Measurements from ENCODE around the gene C14orf180.
"Not testable (repeated sequence)": the region's sequence is repeated elsewhere in the genome, so short reads cannot be mapped to it uniquely, and the experiment has no call there.

C14orf180 gene

DNA sequence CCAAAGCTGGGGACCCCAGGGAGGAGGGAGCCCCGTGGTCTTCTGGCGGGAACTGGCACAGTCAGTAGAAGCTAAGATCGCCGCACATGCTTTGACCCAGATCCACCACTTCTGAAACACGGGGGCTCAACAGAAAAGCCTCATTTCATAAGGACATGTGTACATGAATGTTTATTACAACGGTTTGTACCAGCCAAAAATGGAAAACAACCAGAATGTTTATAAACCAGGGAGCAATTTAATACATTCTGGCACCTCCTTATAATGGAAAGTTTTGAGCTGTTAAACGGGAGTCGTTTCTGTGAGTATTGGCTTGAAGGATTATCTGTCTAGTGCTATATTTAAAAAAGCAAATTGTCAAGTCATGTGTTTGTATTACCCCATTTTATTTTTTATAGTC is 32.3 kb downstream of the C14orf180 start:
- DNase-seq (ENCODE audit: low read depth, low spot score): no peak

DNA sequence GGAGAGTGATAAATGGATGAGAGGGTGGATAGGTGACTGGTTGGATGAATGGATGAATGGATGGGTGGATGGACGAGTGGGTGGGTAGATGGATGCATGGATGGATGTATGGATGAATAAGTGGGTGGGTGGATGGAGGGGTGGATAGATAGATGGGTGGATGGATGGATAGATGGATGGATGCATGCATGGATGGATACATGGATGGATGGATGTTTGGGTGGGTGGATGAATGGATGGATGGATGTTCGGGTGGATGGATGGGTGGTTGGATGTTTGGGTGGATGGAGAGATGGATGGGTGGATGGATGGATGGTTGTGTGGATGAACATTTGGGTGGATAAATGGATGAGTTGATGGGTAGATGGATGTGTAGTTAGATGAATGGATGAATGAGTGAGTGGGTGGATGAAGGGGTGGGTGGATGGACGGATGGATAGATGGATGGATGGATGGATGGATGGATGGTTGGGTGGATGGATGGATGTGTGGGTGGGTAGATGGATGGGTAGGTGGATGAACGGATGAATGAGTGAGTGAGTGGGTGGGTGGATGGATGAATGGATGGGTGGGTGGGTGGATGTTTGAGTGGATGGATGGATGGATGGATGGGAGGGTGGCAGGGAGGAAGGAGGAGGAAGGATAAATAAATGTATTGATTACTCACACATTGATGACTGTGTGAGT is 34.7 kb downstream of the C14orf180 start:
- DNase-seq (ENCODE audit: low read depth, low spot score): no peak

DNA sequence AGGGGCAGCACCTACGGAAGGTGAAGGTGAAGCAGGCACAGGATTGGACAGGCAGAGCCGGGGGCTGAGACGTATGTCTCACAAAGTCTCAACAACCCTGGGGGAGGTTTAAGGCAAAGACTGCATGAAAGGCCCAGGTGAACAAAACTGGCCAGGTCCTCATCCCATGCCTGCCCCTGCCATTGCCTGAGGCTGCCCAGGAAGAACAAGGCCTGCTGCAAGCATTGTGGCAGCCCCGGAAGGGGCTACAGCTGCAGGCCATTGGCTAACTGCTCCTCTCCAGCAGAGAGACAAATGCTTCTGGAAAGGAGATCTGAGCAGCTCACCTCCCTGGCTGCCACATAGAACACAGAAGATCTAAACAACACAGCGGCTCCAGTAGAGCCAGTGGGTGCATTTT is 45.4 kb downstream of the C14orf180 start:
- no peak for DNase-seq (ENCODE audit: low read depth, low spot score)

DNA sequence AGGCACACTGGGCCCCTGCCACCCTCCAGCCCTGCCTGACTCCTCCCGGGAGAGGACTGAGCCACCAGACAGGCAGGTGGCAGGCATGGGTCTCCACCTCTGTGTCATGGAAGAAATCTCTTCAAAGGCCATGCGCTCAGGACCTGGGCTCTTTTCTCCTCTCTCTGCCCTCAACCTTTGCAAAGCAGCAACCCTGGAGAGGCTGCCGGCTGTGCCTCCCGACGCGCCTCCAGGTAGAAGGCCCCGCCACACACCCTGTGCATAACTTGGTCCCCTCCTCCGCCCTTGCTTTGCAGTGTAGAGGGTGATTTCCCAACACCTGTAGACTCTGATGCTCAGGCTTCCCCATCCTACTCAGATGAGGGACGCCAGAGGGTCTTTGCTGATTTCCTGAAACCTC is 53.2 kb downstream of the C14orf180 start:
- DNase-seq (ENCODE audit: low read depth, low spot score): no peak

DNA sequence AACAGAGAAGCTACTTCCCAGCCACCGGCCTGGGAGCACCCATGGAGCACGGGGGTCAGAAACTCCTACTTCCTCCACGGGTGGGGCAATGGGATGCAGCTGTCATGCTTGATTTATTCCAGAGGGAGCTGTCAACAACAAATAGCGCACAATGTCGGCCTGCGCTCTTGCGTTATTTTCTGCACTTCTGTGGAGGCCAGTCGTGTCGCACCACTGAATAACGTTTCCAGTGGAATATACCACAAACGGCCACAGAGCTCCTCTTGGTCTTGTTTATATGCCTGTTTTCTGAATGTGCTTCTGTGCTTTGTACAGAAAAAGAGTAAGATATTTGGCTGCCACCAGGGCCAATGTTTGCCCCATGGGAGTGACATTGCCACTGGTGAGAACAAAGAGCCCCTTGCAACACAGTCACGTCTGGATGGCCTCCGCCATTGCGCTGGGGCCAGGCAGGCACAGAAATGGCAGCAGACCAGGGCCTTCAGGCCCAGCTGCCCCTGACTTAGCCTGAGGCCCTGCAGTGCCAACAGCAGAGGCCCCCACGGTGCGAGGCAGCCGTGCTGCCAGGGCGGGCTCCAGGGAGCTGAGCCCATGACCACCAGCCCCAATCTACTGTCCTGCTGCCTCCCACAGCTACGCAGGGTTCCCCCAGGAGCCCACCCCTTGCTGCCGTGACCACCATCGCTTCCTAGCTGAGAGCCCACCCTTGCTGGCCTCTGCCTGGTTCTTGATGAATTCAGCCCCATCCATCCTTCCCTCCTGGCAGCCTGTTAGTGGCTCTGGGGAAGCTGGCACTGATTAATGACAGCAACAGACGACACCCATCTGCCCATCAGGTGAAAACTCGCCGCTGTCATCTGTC is 53.9 kb downstream of the C14orf180 start:
- no peak for DNase-seq (ENCODE audit: low read depth, low spot score)

- no peak for DNase-seq (ENCODE audit: low read depth, low spot score)
Observed at GRCh38 chr14:104634138-104634760, 54.7 kb downstream of the C14orf180 start.

DNA sequence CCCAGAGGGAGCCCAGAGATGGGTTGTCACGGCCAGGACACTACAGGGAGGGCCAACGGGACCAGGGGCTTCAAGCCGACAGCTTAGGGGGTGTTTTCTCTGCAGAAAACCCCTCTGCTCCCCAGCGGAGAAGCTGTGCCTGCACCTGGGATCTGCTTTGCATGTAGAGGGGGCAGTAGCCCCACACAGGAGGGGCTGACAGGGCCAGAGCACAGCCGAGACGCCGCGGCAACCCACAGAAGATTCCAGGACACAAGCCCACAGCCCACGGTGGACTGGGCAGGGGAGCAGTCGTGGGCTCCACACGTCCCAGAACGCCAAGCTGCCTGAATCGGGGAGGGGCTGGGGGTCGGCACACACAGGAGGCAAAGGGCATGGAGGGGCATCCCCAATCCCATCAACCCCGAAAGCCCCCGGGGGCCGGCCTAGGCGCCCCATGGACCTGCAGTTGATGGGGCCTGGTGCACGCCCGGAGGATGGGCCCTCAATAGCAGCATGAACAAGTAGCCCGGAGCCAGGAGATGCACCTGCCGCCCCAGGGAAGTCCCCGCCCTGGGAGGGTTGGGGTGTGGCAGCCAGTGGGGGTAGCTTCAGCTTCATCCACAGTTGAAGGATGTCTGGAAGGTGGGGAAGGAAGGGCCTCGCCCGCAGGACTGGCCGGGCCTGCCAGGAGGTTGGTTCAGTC is 55.5 kb downstream of the C14orf180 start:
- DNase-seq (ENCODE audit: low read depth, low spot score): no peak

DNA sequence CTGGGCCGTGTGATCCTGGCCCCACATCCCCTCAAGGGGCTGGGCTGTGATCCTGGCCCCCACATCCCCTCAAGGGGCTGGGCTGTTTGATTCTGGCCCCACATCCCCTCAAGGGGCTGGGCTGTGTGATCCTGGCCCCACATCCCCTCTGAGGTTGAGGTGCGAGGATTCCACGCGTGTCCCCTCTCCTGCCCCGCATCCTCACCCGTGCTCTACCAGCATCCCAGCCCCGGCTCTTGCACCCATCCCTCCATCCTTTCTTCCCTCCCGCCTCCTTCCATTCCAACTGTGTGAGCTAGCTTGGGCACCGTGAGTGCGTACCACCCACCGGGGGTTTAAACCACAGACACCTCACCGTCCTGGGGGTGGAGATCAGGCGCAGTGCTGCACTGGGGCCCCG is 56.2 kb downstream of the C14orf180 start:
- no peak for DNase-seq (ENCODE audit: low read depth, low spot score)

DNA sequence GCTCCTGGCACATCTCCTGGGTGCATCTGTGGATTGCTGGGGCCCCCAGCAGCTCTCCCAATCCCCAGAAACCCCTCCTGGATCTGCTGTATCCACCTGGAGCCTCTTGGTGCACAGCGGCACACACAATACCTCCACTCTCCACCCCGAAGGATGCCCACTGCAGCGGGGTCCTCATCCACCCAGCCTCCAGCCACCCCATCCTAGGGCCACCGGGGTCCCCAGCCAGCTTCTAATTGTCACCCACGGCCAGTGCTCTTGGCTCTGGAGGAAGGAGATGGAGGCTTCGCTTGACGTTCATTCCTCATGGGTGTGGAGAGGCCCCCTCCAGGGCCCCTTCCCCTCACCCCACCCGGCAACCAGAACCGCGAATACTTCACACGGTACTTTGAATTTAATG is 56.6 kb downstream of the C14orf180 start:
- DNase-seq (ENCODE audit: low read depth, low spot score): no peak

DNA sequence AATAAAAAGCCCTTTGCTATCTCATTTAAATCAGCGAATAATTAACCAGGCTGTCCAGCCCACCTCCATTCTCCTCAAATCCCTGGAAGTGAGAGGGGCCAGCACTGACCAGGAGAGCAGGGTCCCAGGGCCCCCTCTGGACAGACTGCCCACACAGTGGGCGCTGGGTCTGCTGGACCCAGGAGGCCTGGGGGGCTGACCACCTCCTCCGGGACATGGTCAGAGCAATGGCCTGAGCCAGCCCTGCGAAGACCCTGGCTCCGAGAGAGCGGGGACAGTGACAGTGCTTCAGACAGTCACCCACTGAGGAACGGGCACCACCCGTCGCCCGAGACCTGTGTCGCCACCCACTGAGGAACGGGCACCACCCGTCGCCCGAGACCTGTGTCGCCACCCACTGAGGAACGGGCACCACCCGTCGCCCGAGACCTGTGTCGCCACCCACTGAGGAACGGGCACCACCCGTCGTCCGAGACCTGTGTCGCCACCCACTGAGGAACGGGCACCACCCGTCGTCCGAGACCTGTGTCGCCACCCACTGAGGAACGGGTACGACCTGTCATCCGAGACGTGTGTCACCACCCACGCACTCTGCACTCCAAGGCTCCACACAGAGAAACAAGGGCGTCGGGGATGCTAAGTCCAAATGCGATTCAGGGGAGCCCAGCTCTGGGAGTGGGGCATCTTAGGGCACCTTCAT is 57.4 kb downstream of the C14orf180 start:
- not testable (repeated sequence) for DNase-seq (ENCODE audit: low read depth, low spot score)

DNA sequence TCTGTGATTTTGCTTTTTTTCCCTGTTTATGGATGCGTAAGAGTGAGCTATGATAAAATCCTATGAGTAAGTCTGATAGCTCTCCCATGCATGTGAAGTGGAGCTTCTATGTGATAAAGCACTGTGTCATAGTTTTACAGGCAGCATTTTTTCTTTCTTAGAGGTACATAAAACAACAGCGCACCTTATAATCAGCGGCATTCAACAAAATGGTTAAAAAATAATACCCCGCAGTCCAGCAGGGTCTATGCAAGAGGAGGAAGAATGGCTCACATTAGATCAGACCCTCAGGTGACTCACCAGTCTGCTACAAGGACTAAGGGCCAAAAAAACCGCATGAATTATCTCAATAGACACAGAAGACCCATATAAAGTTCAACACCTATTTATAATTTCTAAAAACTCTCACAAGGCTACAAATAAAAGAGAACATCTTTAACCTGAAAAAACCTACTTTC is 58.0 kb downstream of the C14orf180 start:
- DNase-seq (ENCODE audit: low read depth, low spot score): no peak

DNA sequence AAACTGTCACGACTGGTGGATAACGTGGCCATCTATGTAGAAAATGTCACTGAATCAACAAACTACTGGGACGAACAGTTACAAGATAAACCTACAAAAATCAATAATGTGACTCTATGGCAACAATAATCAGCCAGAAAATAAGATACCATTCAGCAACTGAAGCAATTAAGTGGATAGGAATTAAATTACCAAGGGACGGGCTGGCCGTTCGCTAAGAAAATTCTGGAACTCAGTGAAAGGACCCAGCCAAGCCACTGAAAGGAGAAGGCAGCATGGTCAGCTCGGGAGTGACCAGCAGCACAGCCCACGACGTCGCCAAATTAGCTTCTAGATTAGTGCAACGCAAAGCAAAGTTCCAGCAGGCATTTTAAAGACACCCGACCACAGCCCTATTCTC is 58.6 kb downstream of the C14orf180 start:
- DNase-seq (ENCODE audit: low read depth, low spot score): no peak

DNA sequence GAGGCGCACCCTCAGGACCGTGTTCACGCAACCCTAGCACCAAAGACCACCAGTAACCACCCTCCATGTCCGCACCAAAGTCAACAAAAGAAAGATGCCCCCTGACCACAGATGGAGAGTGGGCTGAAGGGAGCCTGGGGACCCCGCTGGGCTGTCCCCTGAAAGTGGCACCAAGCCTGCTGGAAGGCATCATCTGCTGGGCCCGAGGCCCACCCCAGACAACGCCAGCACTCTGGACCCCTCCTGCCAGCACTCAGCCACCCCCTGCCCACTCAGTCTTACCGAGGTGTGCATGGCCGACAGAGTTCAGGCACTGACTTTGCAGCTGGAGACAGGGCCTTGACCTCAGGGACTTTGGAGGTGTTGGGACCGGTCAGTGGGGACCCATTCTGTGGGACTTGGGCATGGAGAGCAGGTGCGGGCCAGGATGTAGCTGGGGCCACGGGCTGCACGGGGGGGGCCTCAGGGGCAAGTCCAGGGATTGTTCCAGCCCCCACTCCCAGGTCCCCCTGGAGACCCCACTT is 59.4 kb downstream of the C14orf180 start:
- no peak for DNase-seq (ENCODE audit: low read depth, low spot score)

GRCh38 chr14:104639471-104639870 is 59.9 kb downstream of the C14orf180 start:
- DNase-seq (ENCODE audit: low read depth, low spot score): no peak
